Activated gamma-delta T cell treated with Interleukin-2 at 50 U/mL for 16 hours (primary cell): ENCODE measurements around the gene RSAD1.

Experiments used
- DNase-seq: peaks from one replicate; pipeline ENCODE4 v3.0.0-alpha.2; 2020

Gene RSAD1

DNA sequence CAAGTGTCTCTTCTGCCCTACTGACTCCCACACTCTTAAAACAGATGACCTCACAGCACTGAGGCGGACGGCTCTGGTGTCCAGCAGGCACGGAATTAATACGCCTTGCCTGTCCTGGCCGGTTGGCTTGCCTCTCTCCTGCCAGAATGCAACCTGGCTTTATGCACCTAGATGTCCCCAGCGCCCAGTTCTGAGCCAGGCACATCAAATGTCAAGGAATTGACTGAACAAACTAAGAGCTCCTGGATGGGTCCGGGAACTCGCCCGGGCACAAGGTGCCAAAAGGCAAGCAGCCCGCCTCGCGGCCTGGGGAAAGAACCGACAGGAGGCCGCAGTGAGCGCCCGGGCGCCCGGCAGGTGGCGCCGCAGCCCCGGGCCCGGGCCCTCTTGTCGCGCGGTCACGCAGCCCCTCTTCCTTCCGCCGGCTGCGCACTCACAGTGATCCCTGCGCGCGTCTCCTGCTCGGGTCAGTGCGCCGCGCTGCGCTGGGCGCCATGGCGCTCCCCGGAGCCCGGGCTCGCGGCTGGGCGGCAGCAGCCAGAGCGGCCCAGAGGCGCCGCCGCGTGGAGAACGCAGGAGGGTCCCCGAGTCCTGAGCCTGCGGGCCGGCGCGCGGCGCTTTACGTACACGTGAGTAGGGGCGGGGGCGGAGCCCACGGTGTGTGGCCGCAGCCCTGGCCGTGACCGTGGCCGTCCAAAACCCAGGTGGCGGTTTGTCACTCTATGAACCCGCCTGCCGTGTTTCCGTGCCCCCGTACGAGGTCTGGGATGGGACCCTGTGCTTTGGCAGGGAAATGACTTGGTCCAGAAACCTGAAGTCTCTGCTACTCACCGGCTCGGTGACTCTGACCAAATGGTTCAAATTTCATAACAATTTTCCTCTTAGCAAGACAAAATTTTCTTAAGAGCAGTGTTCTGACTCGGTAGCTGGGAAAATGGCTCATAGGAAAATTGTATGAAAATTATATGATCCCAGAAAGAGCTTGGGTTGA is at the start of gene RSAD1:
RSAD1 (plus strand) TSS at position 470 of the 991 bp plus-strand sequence; CDS start at position 495, 25 bp downstream.
- peak; percentile 80 for DNase-seq

- no peak for DNase-seq
Measured at GRCh38 chr17:50429793-50430192, 48.9 kb upstream of the RSAD1 start.

- DNase-seq = no peak
Measured at GRCh38 chr17:50430821-50431618, 47.6 kb upstream of the RSAD1 start.

GRCh38 chr17:50432125-50432762 is 46.4 kb upstream of the RSAD1 start:
- DNase-seq = no peak

- no peak for DNase-seq
Measured at GRCh38 chr17:50437409-50437808, 41.3 kb upstream of the RSAD1 start.

- no peak for DNase-seq
Measured at GRCh38 chr17:50439008-50439407, 39.7 kb upstream of the RSAD1 start.

GRCh38 chr17:50440172-50440837 is 38.4 kb upstream of the RSAD1 start:
- no peak for DNase-seq

- no peak for DNase-seq
Measured at GRCh38 chr17:50440838-50441829, 37.5 kb upstream of the RSAD1 start.

- no peak for DNase-seq
Measured at GRCh38 chr17:50443505-50443974, 35.1 kb upstream of the RSAD1 start.

- DNase-seq = no peak
Measured at GRCh38 chr17:50444841-50445715, 33.6 kb upstream of the RSAD1 start.

DNA sequence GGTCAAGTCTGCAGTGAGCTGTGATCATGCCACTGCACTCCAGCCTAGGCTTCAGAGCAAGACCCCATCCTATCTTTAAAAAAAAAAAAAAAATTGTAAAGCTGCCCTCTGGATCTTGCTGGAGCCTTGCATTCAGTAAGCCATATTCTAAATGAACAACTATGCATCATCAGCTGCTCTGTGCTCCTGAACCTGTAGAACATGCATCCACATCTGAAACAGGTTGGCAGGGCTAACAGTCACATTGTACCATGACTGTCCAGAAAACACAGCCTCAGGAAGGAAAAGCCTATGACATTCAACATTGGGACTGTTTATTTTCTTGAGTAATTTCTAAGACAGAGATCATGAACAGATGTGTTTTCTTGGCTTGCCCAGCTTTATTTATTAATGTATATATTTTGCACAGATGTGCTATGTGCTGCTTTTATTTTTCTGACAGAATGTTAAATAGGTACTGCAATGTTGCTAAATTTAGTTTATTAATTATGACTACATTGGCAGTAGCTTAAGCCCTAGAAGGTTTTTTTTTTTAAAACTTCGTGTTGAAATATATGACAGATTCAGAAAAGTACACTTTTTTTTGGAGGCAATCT is 32.8 kb upstream of the RSAD1 start:
- DNase-seq = no peak

DNA sequence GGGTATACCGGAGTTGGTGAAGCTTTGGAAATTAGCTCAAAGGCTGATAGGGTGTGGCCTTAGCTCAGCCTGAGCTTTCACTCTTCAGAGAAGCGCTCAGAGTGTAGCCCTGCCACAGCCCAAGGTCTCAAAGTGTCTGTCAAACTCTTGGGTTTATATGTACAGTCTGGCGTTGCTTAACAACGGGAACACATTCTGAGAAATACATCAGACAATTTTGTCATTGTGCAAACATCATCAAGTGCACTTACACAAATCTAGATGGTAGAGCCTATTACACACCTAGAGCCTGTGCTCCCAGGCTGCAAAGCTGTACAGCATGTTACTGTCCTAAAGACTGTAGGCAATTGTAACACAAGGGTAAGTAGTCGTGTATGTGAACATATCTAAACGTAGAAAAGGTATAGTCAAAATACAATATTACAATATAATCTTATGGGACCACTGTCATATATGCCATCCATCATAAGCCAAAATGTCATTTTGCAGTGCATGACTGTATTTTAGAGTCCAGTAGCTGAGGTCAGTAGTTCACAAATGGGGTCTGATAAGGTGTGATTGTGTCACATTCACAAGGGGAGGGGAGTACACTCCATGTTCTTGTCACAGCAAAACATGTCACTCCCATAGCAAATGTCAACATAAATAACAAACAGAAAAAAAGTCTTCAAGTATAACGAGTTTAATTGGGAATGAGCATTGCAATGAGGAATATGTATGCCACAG is 30.6 kb upstream of the RSAD1 start:
- DNase-seq = no peak

- DNase-seq = no peak
Measured at GRCh38 chr17:50448643-50449042, 30.0 kb upstream of the RSAD1 start.

DNA sequence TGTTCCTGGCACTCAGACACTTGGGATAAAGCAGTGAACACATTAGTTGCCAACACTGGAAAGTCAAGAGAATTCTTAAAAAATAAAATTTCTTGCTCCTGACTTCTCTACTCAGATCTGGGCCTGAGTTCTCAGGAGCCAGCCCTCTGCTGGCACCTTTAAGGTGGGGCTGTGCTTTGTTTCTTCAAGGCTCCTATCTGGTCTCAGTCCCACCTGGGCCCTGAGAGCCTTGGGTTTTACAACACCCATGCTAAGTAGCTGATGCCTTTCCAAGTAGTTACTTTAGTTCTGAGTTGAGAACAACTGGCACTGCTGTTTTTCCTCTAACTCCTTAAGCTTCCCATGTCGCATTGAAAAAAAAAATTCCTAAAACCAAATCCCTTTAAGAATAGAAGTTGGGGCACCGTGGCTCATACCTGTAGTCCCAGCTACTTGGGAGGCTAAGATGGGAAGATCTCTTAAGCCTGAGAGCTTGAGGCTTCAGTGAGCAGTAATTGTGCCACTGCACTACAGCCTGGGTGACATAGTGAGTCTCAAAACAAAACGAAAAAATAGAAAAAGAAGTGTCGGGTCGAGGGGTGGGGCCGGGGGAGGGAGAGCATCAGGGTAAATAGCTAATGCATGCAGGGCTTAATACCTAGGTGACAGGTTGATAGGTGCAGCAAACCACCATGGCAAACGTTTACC is 26.6 kb upstream of the RSAD1 start:
- no peak for DNase-seq

GRCh38 chr17:50452630-50453300 is 25.9 kb upstream of the RSAD1 start:
- DNase-seq = no peak

GRCh38 chr17:50453901-50454300 is 24.8 kb upstream of the RSAD1 start:
- DNase-seq = no peak

DNA sequence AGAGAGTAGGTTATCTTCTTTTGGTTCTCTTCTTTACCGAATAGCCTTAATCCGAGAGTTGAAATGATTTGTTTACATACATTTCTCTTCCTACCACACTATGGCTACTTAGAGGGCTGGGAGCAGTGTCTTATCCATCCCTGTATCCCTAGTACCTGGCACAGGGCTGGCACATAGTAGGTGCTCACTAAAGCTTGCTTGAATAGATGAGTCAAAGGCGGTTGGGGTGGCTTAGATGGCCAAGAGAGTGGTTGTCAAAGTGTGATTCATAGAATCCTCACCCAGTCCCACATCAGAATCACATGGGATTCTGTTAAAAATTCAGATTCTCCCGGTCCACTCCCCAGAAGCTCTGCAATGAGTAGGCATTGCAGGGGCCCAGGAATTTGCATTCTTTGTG is 21.0 kb upstream of the RSAD1 start:
- no peak for DNase-seq

- no peak for DNase-seq
Measured at GRCh38 chr17:50458270-50458669, 20.4 kb upstream of the RSAD1 start.
